Measurements from ENCODE around the gene GPX5. TPM values are rescaled to one million over a fixed set of nuclear protein-coding genes. Genes with fewer than 3 reads are reported as not detected.
"Not testable (repeated sequence)": the region's sequence is repeated elsewhere in the genome, so short reads cannot be mapped to it uniquely, and the experiment has no call there.

Gene GPX5
- total and polyA plus RNA-seq, 10 of the 15 experiments (the other 5 are each of a cell fraction or from before 2014, with no cell fraction given), result not detected

GRCh38 chr6:28512387-28512786 is 13.3 kb upstream of the GPX5 start:
- FAIRE-seq; H3K27ac ChIP-seq (ENCODE audit: control insufficient read depth, insufficient read depth); H2AFZ ChIP-seq (ENCODE audit: control insufficient read depth, low read depth, low read length); BruUV-seq (replicated peaks); H3K4me3 ChIP-seq; RAD21 ChIA-PET (ENCODE audit: unreplicated experiment); DNase-seq (ENCODE audit: low read depth, low spot score); H3K9me3 ChIP-seq (replicated peaks; ENCODE audit: control insufficient read depth, insufficient read depth, low read length); H3K27me3 ChIP-seq (replicated peaks in 1 of 2; ENCODE audit: control insufficient read depth in 2 of 2, insufficient read depth in 2 of 2, low read length in 1 of 2); H3K79me2 ChIP-seq (ENCODE audit: control insufficient read depth, insufficient read depth, low read length); SMC1A ChIA-PET (ENCODE audit: uncharacterized antibody, unreplicated experiment); CTCF ChIA-PET; H4K20me1 ChIP-seq (ENCODE audit: control insufficient read depth, insufficient read depth); H3K4me2 ChIP-seq (ENCODE audit: control insufficient read depth, insufficient read depth); H3K36me3 ChIP-seq (ENCODE audit: control insufficient read depth in 2 of 2, insufficient read depth in 2 of 2, low read length in 1 of 2); H3K4me1 ChIP-seq (ENCODE audit: control insufficient read depth, insufficient read depth, low read length); POLR2A ChIA-PET; intact Hi-C loops (cut with micrococcal nuclease; ENCODE audit: unreplicated experiment); H3K9ac ChIP-seq (ENCODE audit: control insufficient read depth, insufficient read depth, low read length); in situ Hi-C loops (cut with MboI); ATAC-seq: not testable (repeated sequence)
- peak; percentile 53; the same call in 1 of the 2 replicates for TF ChIP-seq NFYB (IDR thresholded peaks at IDR 0.05; ENCODE audit: insufficient read depth, low read depth, low read length)
- WGBS (ENCODE audit: insufficient coverage, insufficient replicate concordance, low lambda C conversion rate, missing lambda C conversion rate), result 69% methylated on average over 8 of the region's 8 CpGs

- ChIA-PET RAD21 (ENCODE audit: unreplicated experiment) (no interaction called here), CTCF (interaction anchor here (1.1 kb wide), 1 partner anchor 90 kb away, joined by 3 read pairs; no protein-coding TSS in a partner anchor), SMC1A (ENCODE audit: uncharacterized antibody, unreplicated experiment) (no interaction called here), POLR2A (no interaction called here)
- DNase-seq (ENCODE audit: low read depth, low spot score) (no peak), ATAC-seq (no peak), FAIRE-seq (no peak)
- 27% methylated on average over 4 of the region's 4 CpGs for WGBS (ENCODE audit: insufficient coverage, insufficient replicate concordance, low lambda C conversion rate, missing lambda C conversion rate)
- in situ Hi-C loops (cut with MboI), result no loop called here
- no peak within 1 kb of the TSS for H3K9ac ChIP-seq (ENCODE audit: control insufficient read depth, insufficient read depth, low read length)
- intact Hi-C loops (cut with micrococcal nuclease; ENCODE audit: unreplicated experiment), result no loop called here
- H3K4me1 ChIP-seq (ENCODE audit: control insufficient read depth, insufficient read depth, low read length), result no peaks in the 10 kb centered on the region
- H3K9me3 ChIP-seq (replicated peaks; ENCODE audit: control insufficient read depth, insufficient read depth, low read length), result no peaks in the 10 kb centered on the region
- H2AFZ ChIP-seq (ENCODE audit: control insufficient read depth, low read depth, low read length), result no peak within 1 kb of the TSS
- no peak within 1 kb of the TSS for H3K4me2 ChIP-seq (ENCODE audit: control insufficient read depth, insufficient read depth)
- no peaks in the 10 kb centered on the region for H3K36me3 ChIP-seq (ENCODE audit: control insufficient read depth in 2 of 2, insufficient read depth in 2 of 2, low read length in 1 of 2)
- no TSS peak for BruUV-seq (replicated peaks)
- no peak within 1 kb of the TSS for H3K4me3 ChIP-seq
- TF ChIP-seq CHD1 (IDR thresholded peaks at IDR 0.05; ENCODE audit: low read depth, low read length) (no peak), KLF5 (IDR thresholded peaks at IDR 0.05; ENCODE audit: partially characterized antibody) (no peak), ZSCAN29 (IDR thresholded peaks at IDR 0.05) (no peak), SPI1 (IDR thresholded peaks at IDR 0.05; ENCODE audit: borderline replicate concordance, insufficient read depth, low read depth, low read length) (no peak)
- H3K27ac ChIP-seq (ENCODE audit: control insufficient read depth, insufficient read depth), result no peak within 1 kb of the TSS
- peaks cover 0 to 2% of the 10 kb centered on the region in 2 experiments; a peak in 2 of 4 replicates for H3K27me3 ChIP-seq (replicated peaks in 1 of 2; ENCODE audit: control insufficient read depth in 2 of 2, insufficient read depth in 2 of 2, low read length in 1 of 2)
- H4K20me1 ChIP-seq (ENCODE audit: control insufficient read depth, insufficient read depth), result no peaks in the 10 kb centered on the region
- no peaks in the 10 kb centered on the region for H3K79me2 ChIP-seq (ENCODE audit: control insufficient read depth, insufficient read depth, low read length)
These were observed 10.0 kb upstream of the GPX5 start, which contains the start of gene GPX6 for GRCh38 chr6:28515676-28516075. TSS of gene GPX6 (minus strand) at chr6:28515793. CDS start at chr6:28515743, 50 bp downstream.
